Measurements from ENCODE around the gene ALDH16A1. TPM values are rescaled to one million over a fixed set of nuclear protein-coding genes. Genes with fewer than 3 reads are reported as not detected.

The ALDH16A1 gene
- total and polyA plus RNA-seq, 2 experiments from 2014 or later, result 29.9 to 38.7 TPM

DNA sequence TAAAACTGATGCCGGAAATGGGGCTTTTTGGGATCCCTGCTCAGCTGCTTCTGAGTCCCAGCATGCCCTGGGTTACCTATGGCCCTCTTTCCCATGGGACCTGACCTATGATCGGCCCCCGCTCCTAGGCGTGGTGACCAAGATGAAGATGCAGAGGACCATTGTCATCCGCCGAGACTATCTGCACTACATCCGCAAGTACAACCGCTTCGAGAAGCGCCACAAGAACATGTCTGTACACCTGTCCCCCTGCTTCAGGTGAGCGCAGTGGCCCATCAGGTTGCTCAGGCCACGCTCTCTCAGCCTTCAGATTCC, 44.7 kb downstream of the ALDH16A1 start:
- Histone ChIP-seq H4K20me1 (ENCODE audit: insufficient read depth, poor library complexity, severe bottlenecking) (peaks cover 21% of the 10 kb centered on the region), H3K4me3 (peak overlapping the region; percentile 67), H2AFZ (no peak overlapping the region), H3K9me2 (replicated peaks; ENCODE audit: insufficient read depth) (no peaks in the 10 kb centered on the region), H3K36me3 (replicated peaks; ENCODE audit: insufficient read depth, low read depth) (no peaks in the 10 kb centered on the region), H3K79me2 (peaks cover 26% of the 10 kb centered on the region), H3K4me1 (ENCODE audit: insufficient read depth) (peaks cover 18% of the 10 kb centered on the region), H3K27me3 (no peaks in the 10 kb centered on the region), H3K4me2 (peak overlapping the region; percentile 94), H3K27ac (no peak overlapping the region), H3K9me3 (ENCODE audit: low read depth) (no peaks in the 10 kb centered on the region)
- DNase-seq (ENCODE audit: low spot score), result peak; percentile 5
- 94% methylated on average over 12 of the region's 12 CpGs for WGBS (ENCODE audit: low lambda C conversion rate, missing lambda C conversion rate)
- TF ChIP-seq EZH2phosphoT487 (IDR thresholded peaks at IDR 0.05; ENCODE audit: low read depth, severe bottlenecking, unreplicated experiment) (no peak), EZH2 (IDR thresholded peaks at IDR 0.05; ENCODE audit: borderline replicate concordance) (no peak)
- TF ChIP-seq, protein P1, sequence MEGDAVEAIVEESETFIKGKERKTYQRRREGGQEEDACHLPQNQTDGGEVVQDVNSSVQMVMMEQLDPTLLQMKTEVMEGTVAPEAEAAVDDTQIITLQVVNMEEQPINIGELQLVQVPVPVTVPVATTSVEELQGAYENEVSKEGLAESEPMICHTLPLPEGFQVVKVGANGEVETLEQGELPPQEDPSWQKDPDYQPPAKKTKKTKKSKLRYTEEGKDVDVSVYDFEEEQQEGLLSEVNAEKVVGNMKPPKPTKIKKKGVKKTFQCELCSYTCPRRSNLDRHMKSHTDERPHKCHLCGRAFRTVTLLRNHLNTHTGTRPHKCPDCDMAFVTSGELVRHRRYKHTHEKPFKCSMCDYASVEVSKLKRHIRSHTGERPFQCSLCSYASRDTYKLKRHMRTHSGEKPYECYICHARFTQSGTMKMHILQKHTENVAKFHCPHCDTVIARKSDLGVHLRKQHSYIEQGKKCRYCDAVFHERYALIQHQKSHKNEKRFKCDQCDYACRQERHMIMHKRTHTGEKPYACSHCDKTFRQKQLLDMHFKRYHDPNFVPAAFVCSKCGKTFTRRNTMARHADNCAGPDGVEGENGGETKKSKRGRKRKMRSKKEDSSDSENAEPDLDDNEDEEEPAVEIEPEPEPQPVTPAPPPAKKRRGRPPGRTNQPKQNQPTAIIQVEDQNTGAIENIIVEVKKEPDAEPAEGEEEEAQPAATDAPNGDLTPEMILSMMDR (IDR thresholded peaks at IDR 0.05; ENCODE audit: poor library complexity), result no peak

DNA sequence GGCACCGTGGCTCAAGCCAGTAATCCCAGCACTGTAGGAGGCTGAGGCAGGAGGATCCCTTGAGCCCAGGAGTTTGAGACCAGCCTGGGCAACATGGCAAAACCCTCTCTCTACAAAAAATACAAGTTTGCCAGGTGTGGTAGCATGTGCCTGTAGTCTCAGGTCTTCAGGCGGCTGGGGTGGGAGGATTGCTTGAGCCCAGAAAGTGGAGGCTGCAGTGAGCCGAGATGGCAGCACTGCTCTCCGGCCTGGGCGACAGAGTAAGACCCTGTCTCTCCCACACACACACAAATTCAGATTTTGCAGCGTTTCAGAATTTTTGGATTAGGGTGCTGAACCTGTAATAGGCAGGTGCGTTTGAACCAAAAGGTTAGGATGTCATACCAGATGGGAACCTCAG, 45.5 kb downstream of the ALDH16A1 start:
- no peaks in the 10 kb centered on the region for H3K9me3 ChIP-seq (ENCODE audit: low read depth)
- 95% methylated on average over 7 of the region's 7 CpGs for WGBS (ENCODE audit: low lambda C conversion rate, missing lambda C conversion rate)
- H3K4me2 ChIP-seq, result peak overlapping the region; percentile 94
- H3K27ac ChIP-seq, result no peak overlapping the region
- H3K36me3 ChIP-seq (replicated peaks; ENCODE audit: insufficient read depth, low read depth), result no peaks in the 10 kb centered on the region
- no peak for TF ChIP-seq EZH2phosphoT487 (IDR thresholded peaks at IDR 0.05; ENCODE audit: low read depth, severe bottlenecking, unreplicated experiment)
- TF ChIP-seq, protein P1 (IDR thresholded peaks at IDR 0.05; ENCODE audit: poor library complexity), result no peak
- TF ChIP-seq EZH2 (IDR thresholded peaks at IDR 0.05; ENCODE audit: borderline replicate concordance), result no peak
- H3K27me3 ChIP-seq, result no peaks in the 10 kb centered on the region
- H3K4me3 ChIP-seq, result no peak overlapping the region
- H2AFZ ChIP-seq, result no peak overlapping the region
- H3K9me2 ChIP-seq (replicated peaks; ENCODE audit: insufficient read depth), result no peaks in the 10 kb centered on the region
- peaks cover 22% of the 10 kb centered on the region for H3K4me1 ChIP-seq (ENCODE audit: insufficient read depth)
- peaks cover 26% of the 10 kb centered on the region for H3K79me2 ChIP-seq
- no peak for DNase-seq (ENCODE audit: low spot score)
- peaks cover 21% of the 10 kb centered on the region for H4K20me1 ChIP-seq (ENCODE audit: insufficient read depth, poor library complexity, severe bottlenecking)

- peaks cover 21% of the 10 kb centered on the region for H4K20me1 ChIP-seq (ENCODE audit: insufficient read depth, poor library complexity, severe bottlenecking)
- H3K36me3 ChIP-seq (replicated peaks; ENCODE audit: insufficient read depth, low read depth), result no peaks in the 10 kb centered on the region
- no peaks in the 10 kb centered on the region for H3K9me3 ChIP-seq (ENCODE audit: low read depth)
- no peak overlapping the region for H3K4me3 ChIP-seq
- no peaks in the 10 kb centered on the region for H3K27me3 ChIP-seq
- no peaks in the 10 kb centered on the region for H3K9me2 ChIP-seq (replicated peaks; ENCODE audit: insufficient read depth)
- H3K4me1 ChIP-seq (ENCODE audit: insufficient read depth), result peaks cover 25% of the 10 kb centered on the region
- no peak overlapping the region for H2AFZ ChIP-seq
- TF ChIP-seq, protein P1 (IDR thresholded peaks at IDR 0.05; ENCODE audit: poor library complexity), result no peak
- TF ChIP-seq EZH2phosphoT487 (IDR thresholded peaks at IDR 0.05; ENCODE audit: low read depth, severe bottlenecking, unreplicated experiment), result no peak
- TF ChIP-seq EZH2 (IDR thresholded peaks at IDR 0.05; ENCODE audit: borderline replicate concordance), result no peak
- peak overlapping the region; percentile 94 for H3K4me2 ChIP-seq
- peaks cover 26% of the 10 kb centered on the region for H3K79me2 ChIP-seq
- H3K27ac ChIP-seq, result no peak overlapping the region
- no peak for DNase-seq (ENCODE audit: low spot score)
- 93% methylated on average over 19 of the region's 19 CpGs for WGBS (ENCODE audit: low lambda C conversion rate, missing lambda C conversion rate)
Measured at GRCh38 chr19:49499030-49499670, 46.1 kb downstream of the ALDH16A1 start.
